Breast epithelium (tissue), 4 donors: ENCODE results near the gene TOX3. TPM values are rescaled to one million over a fixed set of nuclear protein-coding genes. Genes with fewer than 3 reads are reported as not detected.

Experiments
- DNase-seq, 2 donors: peaks; one replicate each; pipeline ENCODE4 v3.0.0-alpha.2; 2019; ENCODE audit warnings: low spot score in 2 of 2
- H3K27ac ChIP-seq, 2 donors: fragments of 200-600 bp; sonication (generic) in 1 of 2; one replicate each; pipeline ENCODE4 v1.5.1; 2016 to 2019; ENCODE audit warnings: mild to moderate bottlenecking in 1 of 2
- H3K27me3 ChIP-seq, 2 donors: fragments of 200-600 bp; sonication (generic) in 1 of 2; one replicate each; pipeline versions ENCODE4 v1.5.1 to v1.6.0; 2017 to 2019; ENCODE audit warnings: control low read depth in 1 of 2, mild to moderate bottlenecking in 1 of 2
- H3K36me3 ChIP-seq: fragments of 200-600 bp; one replicate; pipeline ENCODE4 v1.5.1; 2019
- H3K4me1 ChIP-seq, 2 donors: fragments of 200-600 bp; sonication (generic); one replicate each; pipeline ENCODE4 v1.5.1; 2016 to 2019; ENCODE audit warnings: control low read depth in 1 of 2
- H3K4me3 ChIP-seq, 3 donors: fragments of 200-600 bp; sonication (generic); 1 replicate in 2 of 3; 2 replicates in 1 of 3; pipeline ENCODE4 v1.5.1; 2016 to 2019; ENCODE audit warnings: mild to moderate bottlenecking in 3 of 3, moderate library complexity in 2 of 3
- H3K9me3 ChIP-seq, 2 donors: fragments of 200-600 bp; sonication (generic) in 1 of 2; one replicate each; pipeline ENCODE4 v1.5.1; 2016 to 2019; ENCODE audit warnings: control low read depth in 1 of 2
- CTCF ChIP-seq, 3 donors: fragments of 450-650 bp; IDR thresholded peaks; one replicate each; pipeline ENCODE4 v1.5.1; 2016 to 2017; ENCODE audit warnings: antibody characterized with exemption in 3 of 3, mild to moderate bottlenecking in 3 of 3, moderate library complexity in 3 of 3
- POLR2A ChIP-seq: fragments of 450-650 bp; IDR thresholded peaks from one replicate; pipeline ENCODE4 v1.6.1; 2016; ENCODE audit warnings: antibody characterized with exemption, mild to moderate bottlenecking, moderate library complexity
- POLR2AphosphoS5 ChIP-seq, 3 donors: sonication (generic); formaldehyde crosslinking; IDR thresholded peaks; one replicate each; pipeline ENCODE4 v1.6.1; 2017; ENCODE audit warnings: antibody characterized with exemption in 3 of 3
- intact Hi-C: fragments of 100-400 bp; cut with DNase I; formaldehyde crosslinking; loops from one replicate; pipeline ENCODE4 v1.15.1; 2023; ENCODE audit warnings: low total_unique reads
- total RNA-seq, 3 donors: library from RNA; depleted of rRNA; stranded (reverse); fragments of >200 nt; gene quantifications; one replicate each; pipeline ENCODE4 v1.1.0, GENCODE V29; 2016

TOX3 gene
- total RNA-seq, 3 donors from 2014 or later: 6.9 to 9.2 TPM; not detected in 1

GRCh38 chr16:52460639-52461178 lies 86.2 kb downstream of the TOX3 start:
- intact Hi-C loops: no loop called here
- TF ChIP-seq POLR2A (no peak), POLR2AphosphoS5 (IDR thresholded peaks at IDR 0.05) (no peak), CTCF (IDR thresholded peaks at IDR 0.05) (no peak)
- H3K4me1 ChIP-seq: no peaks in the 10 kb centered on the region
- H3K27me3 ChIP-seq: no peaks in the 10 kb centered on the region
- no peak overlapping the region for H3K27ac ChIP-seq
- H3K36me3 ChIP-seq: no peaks in the 10 kb centered on the region
- no peak overlapping the region for H3K4me3 ChIP-seq
- no peaks in the 10 kb centered on the region for H3K9me3 ChIP-seq
- DNase-seq: no peak

GRCh38 chr16:52456368-52456767 lies 90.6 kb downstream of the TOX3 start:
- Histone ChIP-seq H3K27me3 (no peaks in the 10 kb centered on the region), H3K36me3 (no peaks in the 10 kb centered on the region), H3K4me3 (no peak overlapping the region), H3K27ac (no peak overlapping the region), H3K4me1 (no peaks in the 10 kb centered on the region), H3K9me3 (no peaks in the 10 kb centered on the region)
- intact Hi-C loops: no loop called here
- TF ChIP-seq POLR2AphosphoS5 (IDR thresholded peaks at IDR 0.05): no peak
- TF ChIP-seq POLR2A: no peak
- no peak for TF ChIP-seq CTCF (IDR thresholded peaks at IDR 0.05)
- DNase-seq: no peak

- Histone ChIP-seq H3K4me1 (no peaks in the 10 kb centered on the region), H3K27ac (no peak overlapping the region), H3K36me3 (no peaks in the 10 kb centered on the region), H3K9me3 (no peaks in the 10 kb centered on the region), H3K27me3 (no peaks in the 10 kb centered on the region), H3K4me3 (no peak overlapping the region)
- intact Hi-C loops: no loop called here
- DNase-seq: no peak
- TF ChIP-seq POLR2A (no peak), CTCF (IDR thresholded peaks at IDR 0.05) (no peak), POLR2AphosphoS5 (IDR thresholded peaks at IDR 0.05) (no peak)
Measured at GRCh38 chr16:52455549-52456277, 91.2 kb downstream of the TOX3 start.

- intact Hi-C loops: no loop called here
- Histone ChIP-seq H3K27me3 (no peaks in the 10 kb centered on the region), H3K4me1 (no peaks in the 10 kb centered on the region), H3K27ac (no peak overlapping the region), H3K36me3 (no peaks in the 10 kb centered on the region), H3K9me3 (no peaks in the 10 kb centered on the region), H3K4me3 (no peak overlapping the region)
- no peak for TF ChIP-seq POLR2A
- no peak for TF ChIP-seq CTCF (IDR thresholded peaks at IDR 0.05)
- DNase-seq: no peak
Measured at GRCh38 chr16:52453644-52454043, 93.3 kb downstream of the TOX3 start.

- intact Hi-C loops: no loop called here
- no peak for DNase-seq
- Histone ChIP-seq H3K9me3 (no peaks in the 10 kb centered on the region), H3K36me3 (no peaks in the 10 kb centered on the region), H3K27me3 (no peaks in the 10 kb centered on the region), H3K4me1 (no peaks in the 10 kb centered on the region), H3K27ac (no peak overlapping the region), H3K4me3 (no peak overlapping the region)
- no peak for TF ChIP-seq POLR2A
- TF ChIP-seq CTCF (IDR thresholded peaks at IDR 0.05): no peak
- no peak for TF ChIP-seq POLR2AphosphoS5 (IDR thresholded peaks at IDR 0.05)
Measured at GRCh38 chr16:52451971-52452421, 94.9 kb downstream of the TOX3 start.
